OCI-LY1 (cell line): ENCODE data around the gene G2E3.

Experiments
- H2AFZ ChIP-seq: fragments of 200-600 bp; sonication (generic), shearing (Covaris generic); 2 replicates; pipeline ENCODE4 v1.6.0; 2014; ENCODE audit warnings: antibody characterized with exemption, mild to moderate bottlenecking, low read length
- H3F3A ChIP-seq: fragments of 200-600 bp; sonication (generic), shearing (Covaris generic); 2 replicates; pipeline ENCODE4 v1.6.0; 2014; ENCODE audit warnings: mild to moderate bottlenecking, antibody characterized with exemption, low read length, moderate library complexity; ENCODE audit not compliant: insufficient read depth
- H3K27ac ChIP-seq: fragments of 200-600 bp; sonication (generic); 2 replicates; pipeline ENCODE4 v1.5.1; 2014; ENCODE audit warnings: low read length, mixed run types, mild to moderate bottlenecking, low read depth; ENCODE audit not compliant: poor library complexity, severe bottlenecking
- H3K27me3 ChIP-seq: fragments of 200-600 bp; sonication (generic); 2 replicates; pipeline ENCODE4 v1.6.0; 2014; ENCODE audit warnings: antibody characterized with exemption, mild to moderate bottlenecking, low read length, moderate library complexity; ENCODE audit not compliant: insufficient read depth
- H3K36me3 ChIP-seq: fragments of 200-600 bp; sonication (generic); 2 replicates; pipeline ENCODE4 v1.6.1; 2014; ENCODE audit warnings: mild to moderate bottlenecking, antibody characterized with exemption, low read length, moderate library complexity, mixed read lengths; ENCODE audit not compliant: insufficient read depth
- H3K4me1 ChIP-seq: fragments of 200-600 bp; sonication (generic); 2 replicates; pipeline ENCODE4 v1.5.1; 2014; ENCODE audit warnings: mild to moderate bottlenecking, low read length, moderate library complexity; ENCODE audit not compliant: insufficient read depth, severe bottlenecking
- H3K4me2 ChIP-seq: fragments of 200-600 bp; sonication (generic), shearing (Covaris generic); 2 replicates; pipeline ENCODE4 v1.6.1; 2014; ENCODE audit warnings: low read length
- H3K4me3 ChIP-seq: fragments of 200-600 bp; sonication (generic); 2 replicates; pipeline ENCODE4 v1.5.1; 2014; ENCODE audit warnings: low read length, low read depth, mild to moderate bottlenecking, mixed read lengths; ENCODE audit not compliant: poor library complexity, severe bottlenecking
- H3K79me2 ChIP-seq: fragments of 200-600 bp; shearing (Covaris generic); 2 replicates; pipeline ENCODE4 v1.6.1; 2016; ENCODE audit warnings: mixed run types, low read length, mixed read lengths; ENCODE audit not compliant: insufficient read depth
- H3K9ac ChIP-seq: fragments of 200-600 bp; sonication (generic), shearing (Covaris generic); 2 replicates; pipeline ENCODE4 v1.6.1; 2014; ENCODE audit warnings: mild to moderate bottlenecking, low read length, mixed read lengths
- H3K9me2 ChIP-seq: fragments of 200-600 bp; sonication (generic), shearing (Covaris generic); 2 replicates; pipeline ENCODE4 v1.6.1; 2014; ENCODE audit warnings: low read depth, mild to moderate bottlenecking, low read length, mixed read lengths
- H3K9me3 ChIP-seq: fragments of 200-600 bp; shearing (Covaris generic); 2 replicates; pipeline ENCODE4 v1.6.1; 2014; ENCODE audit warnings: low read length, mixed read lengths
- H4K20me1 ChIP-seq: fragments of 200-600 bp; sonication (generic), shearing (Covaris generic); 2 replicates; pipeline ENCODE4 v1.6.0; 2016; ENCODE audit warnings: mild to moderate bottlenecking, low read length; ENCODE audit not compliant: insufficient read depth
- CTCF ChIP-seq: fragments of 200-600 bp; sonication (generic), shearing (Covaris generic); IDR thresholded peaks from 2 replicates; pipeline ENCODE4 v1.5.1; 2017; ENCODE audit warnings: mild to moderate bottlenecking, antibody characterized with exemption, low read length, moderate library complexity, mixed read lengths
- EZH2 ChIP-seq: fragments of 200-600 bp; sonication (generic), shearing (Covaris generic); IDR thresholded peaks from 2 replicates; pipeline ENCODE4 v1.8.0; 2017; ENCODE audit warnings: borderline replicate concordance, mixed run types, mild to moderate bottlenecking, antibody characterized with exemption, low read length, moderate library complexity, mixed read lengths

Gene G2E3

GRCh38 chr14:30525833-30526232, 33.1 kb upstream of the G2E3 start:
- Histone ChIP-seq H3K36me3 (no peaks in the 10 kb centered on the region; the same call in 1 of the 2 replicates), H3K9ac (no peak overlapping the region), H3K4me1 (no peaks in the 10 kb centered on the region), H3K9me2 (no peaks in the 10 kb centered on the region), H3K79me2 (no peaks in the 10 kb centered on the region), H3K27ac (no peak overlapping the region), H3F3A (no peaks in the 10 kb centered on the region), H3K9me3 (0 out of 2 replicates have a peak, but pooled peaks cover 3% of the 10 kb centered on the region), H2AFZ (no peak overlapping the region), H3K27me3 (no peaks in the 10 kb centered on the region), H4K20me1 (no peaks in the 10 kb centered on the region), H3K4me3 (no peak overlapping the region), H3K4me2 (no peak overlapping the region)
- TF ChIP-seq EZH2: no peak
- no peak for TF ChIP-seq CTCF

GRCh38 chr14:30527196-30527595, 31.8 kb upstream of the G2E3 start:
- Histone ChIP-seq H3K9me2 (no peaks in the 10 kb centered on the region), H3K36me3 (no peaks in the 10 kb centered on the region; the same call in 1 of the 2 replicates), H4K20me1 (no peaks in the 10 kb centered on the region), H3K27ac (no peak overlapping the region), H3K4me3 (no peak overlapping the region), H3K27me3 (no peaks in the 10 kb centered on the region), H3K4me2 (no peak overlapping the region), H2AFZ (no peak overlapping the region), H3K9ac (no peak overlapping the region), H3K9me3 (0 out of 2 replicates have a peak, but pooled peaks cover 3% of the 10 kb centered on the region), H3K79me2 (no peaks in the 10 kb centered on the region), H3F3A (no peaks in the 10 kb centered on the region), H3K4me1 (no peaks in the 10 kb centered on the region)
- no peak for TF ChIP-seq EZH2
- TF ChIP-seq CTCF: no peak

- TF ChIP-seq EZH2 (no peak), CTCF (no peak)
- no peak overlapping the region for H3K27ac ChIP-seq
- no peak overlapping the region for H3K9ac ChIP-seq
- 0 out of 2 replicates have a peak, but pooled peaks cover 3% of the 10 kb centered on the region for H3K9me3 ChIP-seq
- no peaks in the 10 kb centered on the region for H3K79me2 ChIP-seq
- H3K9me2 ChIP-seq: no peaks in the 10 kb centered on the region
- no peak overlapping the region for H3K4me2 ChIP-seq
- H3F3A ChIP-seq: no peaks in the 10 kb centered on the region
- H4K20me1 ChIP-seq: no peaks in the 10 kb centered on the region
- no peaks in the 10 kb centered on the region; the same call in 1 of the 2 replicates for H3K36me3 ChIP-seq
- no peak overlapping the region for H3K4me3 ChIP-seq
- H2AFZ ChIP-seq: no peak overlapping the region
- no peaks in the 10 kb centered on the region for H3K4me1 ChIP-seq
- H3K27me3 ChIP-seq: no peaks in the 10 kb centered on the region
Measured at GRCh38 chr14:30528119-30528518, 30.8 kb upstream of the G2E3 start.
